Measurements from ENCODE around the gene ARHGAP6. TPM values are rescaled to one million over a fixed set of nuclear protein-coding genes. Genes with fewer than 3 reads are reported as not detected.

The ARHGAP6 gene
- polyA plus RNA-seq, 2 of the 4 experiments (the other 2 are of a cell fraction), result 0.04 TPM; not detected in 1

GRCh38 chrX:11138498-11139390 lies 527.0 kb downstream of the ARHGAP6 start:
- Histone ChIP-seq H3K4me3 (no peak overlapping the region), H3K4me1 (no peaks in the 10 kb centered on the region), H3K4me2 (no peak overlapping the region), H3K9me3 (no peaks in the 10 kb centered on the region), H3K27ac (no peak overlapping the region)
- no peak for DNase-seq (ENCODE audit: low read depth in 1 of 2, low spot score in 1 of 2)
- 83% methylated on average over 14 of the region's 56 CpGs for WGBS (ENCODE audit: missing lambda C conversion rate)
- CTCF ChIA-PET, result interaction anchor here (1.2 to 5.8 kb wide), 3 partner anchors 12 to 949 kb away, joined by 3 to 42 read pairs (median 7); no protein-coding TSS in a partner anchor
- ATAC-seq, result no peak
- FAIRE-seq, result no peak
- TF ChIP-seq ATOH8 (CRISPR knock-in tag; IDR thresholded peaks at IDR 0.05; ENCODE audit: low read depth), result no peak
- no peak for TF ChIP-seq ZC3H11A (IDR thresholded peaks at IDR 0.05)
- no peak for TF ChIP-seq ELK1 (IDR thresholded peaks at IDR 0.05; ENCODE audit: low read depth, low read length)
- TF ChIP-seq JUN (IDR thresholded peaks at IDR 0.05), result no peak
- TF ChIP-seq EHF (CRISPR knock-in tag; IDR thresholded peaks at IDR 0.05), result no peak
- no peak for TF ChIP-seq CBX2 (IDR thresholded peaks at IDR 0.05; ENCODE audit: borderline replicate concordance, low read depth)
- TF ChIP-seq KDM1A (IDR thresholded peaks at IDR 0.05; ENCODE audit: low read depth), result no peak
- no peak for TF ChIP-seq USF2 (IDR thresholded peaks at IDR 0.05)
- TF ChIP-seq HES2 (IDR thresholded peaks at IDR 0.05), result no peak
- no peak for TF ChIP-seq NPAS2 (CRISPR knock-in tag; IDR thresholded peaks at IDR 0.05; ENCODE audit: borderline replicate concordance)
- no peak for TF ChIP-seq CHD2 (IDR thresholded peaks at IDR 0.05; ENCODE audit: low read length, partially characterized antibody)
- TF ChIP-seq MAFK (IDR thresholded peaks at IDR 0.05; ENCODE audit: partially characterized antibody), result no peak
- no peak for TF ChIP-seq BHLHE40 (IDR thresholded peaks at IDR 0.05; ENCODE audit: low read depth, low read length)
- TF ChIP-seq REST (IDR thresholded peaks at IDR 0.05), result no peak
- no peak for TF ChIP-seq FOSB (CRISPR knock-in tag; IDR thresholded peaks at IDR 0.05)
- no peak for TF ChIP-seq JUNB (IDR thresholded peaks at IDR 0.05)
- TF ChIP-seq FOSL2 (IDR thresholded peaks at IDR 0.05), result no peak
- no peak for TF ChIP-seq FOSL2 (CRISPR knock-in tag; IDR thresholded peaks at IDR 0.05)
- no peak for TF ChIP-seq EP300 (IDR thresholded peaks at IDR 0.05)
- POLR2A ChIA-PET, result no interaction called here

Measured in A549 (cell line).